ENCODE results near the gene KIRREL3. TPM values are rescaled to one million over a fixed set of nuclear protein-coding genes. Genes with fewer than 3 reads are reported as not detected.

The KIRREL3 gene
- total and polyA plus RNA-seq, 10 donors, result 0.50 to 5.4 (median 2.0) TPM

- 81 to 97% (median 93%) methylated on average over 8 of the region's 8 CpGs for WGBS, 5 donors
- no peaks in the 10 kb centered on the region for H3K36me3 ChIP-seq
- peaks cover 0 to 32% (median 8%) of the 10 kb centered on the region in 6 donors for H3K4me1 ChIP-seq
- TF ChIP-seq POLR2AphosphoS5 (IDR thresholded peaks at IDR 0.05), result no peak
- TF ChIP-seq POLR2A (IDR thresholded peaks at IDR 0.05), result no peak
- TF ChIP-seq CTCF (IDR thresholded peaks at IDR 0.05 in 8 of 11, conservative IDR thresholded peaks at IDR 0.05 in 3 of 11), result no peak
- H3K27ac ChIP-seq, result no peak overlapping the region
- H3K27me3 ChIP-seq (replicated peaks in 1 of 7), result peaks cover 0 to 5% (median 0%) of the 10 kb centered on the region in 7 donors
- no peak overlapping the region for H3K4me3 ChIP-seq
- no peaks in the 10 kb centered on the region for H3K9me3 ChIP-seq
- DNase-seq, result no peak
- intact Hi-C loops (cut with DNase I; ENCODE audit: low total_unique reads), result no loop called here
Measured at GRCh38 chr11:126457817-126458216, 542.8 kb downstream of the KIRREL3 start.

GRCh38 chr11:126456783-126457542 is 543.6 kb downstream of the KIRREL3 start:
- DNase-seq, result no peak
- 74 to 82% (median 76%) methylated on average over 19 to 20 of the region's 20 CpGs for WGBS, 5 donors
- Histone ChIP-seq H3K4me1 (peaks cover 0 to 32% (median 12%) of the 10 kb centered on the region in 6 donors), H3K4me3 (no peak overlapping the region), H3K27me3 (replicated peaks in 1 of 7) (peaks cover 0 to 5% (median 0%) of the 10 kb centered on the region in 7 donors), H3K9me3 (no peaks in the 10 kb centered on the region), H3K27ac (peak overlapping the region in 1 of 8 donors; percentile 18), H3K36me3 (no peaks in the 10 kb centered on the region)
- no peak for TF ChIP-seq CTCF (IDR thresholded peaks at IDR 0.05 in 8 of 11, conservative IDR thresholded peaks at IDR 0.05 in 3 of 11)
- intact Hi-C loops (cut with DNase I; ENCODE audit: low total_unique reads), result no loop called here

GRCh38 chr11:126456089-126456488 is 544.5 kb downstream of the KIRREL3 start:
- intact Hi-C loops (cut with DNase I; ENCODE audit: low total_unique reads), result no loop called here
- peaks cover 0 to 5% (median 0%) of the 10 kb centered on the region in 7 donors for H3K27me3 ChIP-seq (replicated peaks in 1 of 7)
- H3K9me3 ChIP-seq, result no peaks in the 10 kb centered on the region
- 89 to 96% (median 92%) methylated on average over 15 of the region's 15 CpGs for WGBS, 5 donors
- no peak overlapping the region for H3K4me3 ChIP-seq
- TF ChIP-seq POLR2AphosphoS5 (IDR thresholded peaks at IDR 0.05), result no peak
- no peak for TF ChIP-seq POLR2A (IDR thresholded peaks at IDR 0.05)
- TF ChIP-seq CTCF (IDR thresholded peaks at IDR 0.05 in 8 of 11, conservative IDR thresholded peaks at IDR 0.05 in 3 of 11), result no peak
- no peak overlapping the region for H3K27ac ChIP-seq
- no peaks in the 10 kb centered on the region for H3K36me3 ChIP-seq
- no peak for DNase-seq
- peaks cover 0 to 29% (median 13%) of the 10 kb centered on the region in 6 donors for H3K4me1 ChIP-seq

- peaks cover 0 to 5% (median 0%) of the 10 kb centered on the region in 7 donors for H3K27me3 ChIP-seq (replicated peaks in 1 of 7)
- TF ChIP-seq POLR2AphosphoS5 (IDR thresholded peaks at IDR 0.05) (no peak), POLR2A (IDR thresholded peaks at IDR 0.05) (no peak), CTCF (IDR thresholded peaks at IDR 0.05 in 8 of 11, conservative IDR thresholded peaks at IDR 0.05 in 3 of 11) (no peak)
- 75 to 79% (median 77%) methylated on average over 20 to 24 of the region's 24 CpGs for WGBS, 5 donors
- H3K4me3 ChIP-seq, result no peak overlapping the region
- intact Hi-C loops (cut with DNase I; ENCODE audit: low total_unique reads), result no loop called here
- peaks cover 0 to 15% (median 4%) of the 10 kb centered on the region in 6 donors for H3K4me1 ChIP-seq
- no peaks in the 10 kb centered on the region for H3K36me3 ChIP-seq
- H3K27ac ChIP-seq, result peak overlapping the region in 2 of 8 donors; percentile 37 to 48
- DNase-seq, result no peak
- H3K9me3 ChIP-seq, result no peaks in the 10 kb centered on the region
Measured at GRCh38 chr11:126452241-126453101, 548.1 kb downstream of the KIRREL3 start.
